ENCODE measurements around the gene C1QTNF1.

DNA sequence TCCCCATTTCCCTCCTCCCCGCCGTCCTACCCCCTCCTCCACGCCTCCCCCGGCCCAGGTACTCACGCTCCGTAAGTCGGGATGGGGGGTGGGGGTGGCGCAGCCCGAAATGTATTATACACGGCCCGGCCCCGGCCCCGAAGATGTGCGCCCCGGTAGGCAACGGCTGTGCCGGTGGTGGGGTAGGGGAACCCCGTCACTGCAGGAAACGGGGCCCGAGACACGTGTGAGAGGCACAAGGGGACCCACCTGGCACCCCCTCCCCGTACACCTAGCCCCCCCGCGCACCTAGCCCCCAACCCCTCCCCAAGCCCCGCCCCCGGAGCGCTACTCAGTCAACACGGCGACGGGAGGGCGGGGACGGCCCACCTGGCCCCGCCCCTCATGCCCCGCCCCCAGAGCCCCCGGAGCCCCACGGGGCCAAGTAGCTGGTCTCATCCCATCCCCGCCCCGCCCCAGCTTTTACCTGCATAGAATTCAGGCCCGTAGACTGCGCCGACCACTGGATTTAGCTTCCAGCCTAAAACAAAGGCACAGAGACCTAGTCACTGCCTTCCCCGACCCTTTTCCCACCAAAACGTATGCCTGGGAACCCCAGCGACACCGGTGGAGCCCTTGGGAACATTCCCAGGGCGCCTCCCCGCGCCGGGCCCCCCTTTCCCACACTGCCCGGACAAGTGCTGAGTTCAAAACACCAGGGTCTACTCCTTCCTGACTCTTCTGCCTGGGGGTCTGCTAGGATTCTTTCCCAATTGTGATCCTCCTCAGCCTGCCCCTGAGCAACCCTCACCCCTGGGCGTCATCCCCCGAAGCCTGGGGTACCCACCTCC, 73.5 kb downstream of the C1QTNF1 start:
- TF ChIP-seq, protein P1, sequence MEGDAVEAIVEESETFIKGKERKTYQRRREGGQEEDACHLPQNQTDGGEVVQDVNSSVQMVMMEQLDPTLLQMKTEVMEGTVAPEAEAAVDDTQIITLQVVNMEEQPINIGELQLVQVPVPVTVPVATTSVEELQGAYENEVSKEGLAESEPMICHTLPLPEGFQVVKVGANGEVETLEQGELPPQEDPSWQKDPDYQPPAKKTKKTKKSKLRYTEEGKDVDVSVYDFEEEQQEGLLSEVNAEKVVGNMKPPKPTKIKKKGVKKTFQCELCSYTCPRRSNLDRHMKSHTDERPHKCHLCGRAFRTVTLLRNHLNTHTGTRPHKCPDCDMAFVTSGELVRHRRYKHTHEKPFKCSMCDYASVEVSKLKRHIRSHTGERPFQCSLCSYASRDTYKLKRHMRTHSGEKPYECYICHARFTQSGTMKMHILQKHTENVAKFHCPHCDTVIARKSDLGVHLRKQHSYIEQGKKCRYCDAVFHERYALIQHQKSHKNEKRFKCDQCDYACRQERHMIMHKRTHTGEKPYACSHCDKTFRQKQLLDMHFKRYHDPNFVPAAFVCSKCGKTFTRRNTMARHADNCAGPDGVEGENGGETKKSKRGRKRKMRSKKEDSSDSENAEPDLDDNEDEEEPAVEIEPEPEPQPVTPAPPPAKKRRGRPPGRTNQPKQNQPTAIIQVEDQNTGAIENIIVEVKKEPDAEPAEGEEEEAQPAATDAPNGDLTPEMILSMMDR (IDR thresholded peaks at IDR 0.05): no peak
- no peak for TF ChIP-seq POLR2A (IDR thresholded peaks at IDR 0.05)

Measured in thyroid gland (tissue), 4 donors.